ENCODE results near the gene PLA2G2D.

Gene PLA2G2D

GRCh38 chr1:20080441-20081352 is 38.6 kb downstream of the PLA2G2D start:
- Histone ChIP-seq H3K9me2 (replicated peaks; ENCODE audit: insufficient read depth, low read length) (no peaks in the 10 kb centered on the region), H3K79me2 (ENCODE audit: insufficient read depth, low read length) (no peaks in the 10 kb centered on the region), H3K9me3 (ENCODE audit: insufficient read depth, low read length) (no peaks in the 10 kb centered on the region), H3K9ac (ENCODE audit: low read length) (no peak overlapping the region), H3F3A (ENCODE audit: insufficient read depth) (no peaks in the 10 kb centered on the region), H3K4me3 (ENCODE audit: insufficient read depth, low read length, poor library complexity, severe bottlenecking) (no peak overlapping the region), H3K27me3 (ENCODE audit: low read length) (no peaks in the 10 kb centered on the region), H2AFZ (ENCODE audit: low read depth, low read length, severe bottlenecking) (no peak overlapping the region), H3K27ac (ENCODE audit: low read depth, low read length) (no peak overlapping the region), H4K20me1 (ENCODE audit: low read depth, low read length) (no peaks in the 10 kb centered on the region), H3K4me2 (ENCODE audit: low read depth, low read length, poor library complexity, severe bottlenecking) (no peak overlapping the region), H3K36me3 (ENCODE audit: low read length) (no peaks in the 10 kb centered on the region)
- TF ChIP-seq CTCF (IDR thresholded peaks at IDR 0.05; ENCODE audit: insufficient read depth, low read length, poor library complexity, severe bottlenecking) (no peak), EZH2phosphoT487 (conservative IDR thresholded peaks at IDR 0.05; ENCODE audit: low read length) (no peak)

- H3K27me3 ChIP-seq (ENCODE audit: low read length), result no peaks in the 10 kb centered on the region
- H3K9me3 ChIP-seq (ENCODE audit: insufficient read depth, low read length), result no peaks in the 10 kb centered on the region
- no peak overlapping the region for H3K27ac ChIP-seq (ENCODE audit: low read depth, low read length)
- no peak overlapping the region for H2AFZ ChIP-seq (ENCODE audit: low read depth, low read length, severe bottlenecking)
- no peak overlapping the region for H3K4me2 ChIP-seq (ENCODE audit: low read depth, low read length, poor library complexity, severe bottlenecking)
- no peaks in the 10 kb centered on the region for H3K36me3 ChIP-seq (ENCODE audit: low read length)
- H3K9ac ChIP-seq (ENCODE audit: low read length), result no peak overlapping the region
- no peak overlapping the region for H3K4me3 ChIP-seq (ENCODE audit: insufficient read depth, low read length, poor library complexity, severe bottlenecking)
- H4K20me1 ChIP-seq (ENCODE audit: low read depth, low read length), result no peaks in the 10 kb centered on the region
- no peak for TF ChIP-seq EZH2phosphoT487 (conservative IDR thresholded peaks at IDR 0.05; ENCODE audit: low read length)
- no peak for TF ChIP-seq CTCF (IDR thresholded peaks at IDR 0.05; ENCODE audit: insufficient read depth, low read length, poor library complexity, severe bottlenecking)
- no peaks in the 10 kb centered on the region for H3K9me2 ChIP-seq (replicated peaks; ENCODE audit: insufficient read depth, low read length)
- H3K79me2 ChIP-seq (ENCODE audit: insufficient read depth, low read length), result no peaks in the 10 kb centered on the region
- H3F3A ChIP-seq (ENCODE audit: insufficient read depth), result no peaks in the 10 kb centered on the region
Observed at GRCh38 chr1:20079661-20080305, 39.6 kb downstream of the PLA2G2D start.

GRCh38 chr1:20078711-20079110 is 40.6 kb downstream of the PLA2G2D start:
- Histone ChIP-seq H3K36me3 (ENCODE audit: low read length) (no peaks in the 10 kb centered on the region), H3K79me2 (ENCODE audit: insufficient read depth, low read length) (no peaks in the 10 kb centered on the region), H4K20me1 (ENCODE audit: low read depth, low read length) (no peaks in the 10 kb centered on the region), H3K27ac (ENCODE audit: low read depth, low read length) (no peak overlapping the region), H3K9me3 (ENCODE audit: insufficient read depth, low read length) (no peaks in the 10 kb centered on the region), H3K9me2 (replicated peaks; ENCODE audit: insufficient read depth, low read length) (no peaks in the 10 kb centered on the region), H2AFZ (ENCODE audit: low read depth, low read length, severe bottlenecking) (no peak overlapping the region), H3K9ac (ENCODE audit: low read length) (no peak overlapping the region), H3K4me3 (ENCODE audit: insufficient read depth, low read length, poor library complexity, severe bottlenecking) (no peak overlapping the region), H3K27me3 (ENCODE audit: low read length) (no peaks in the 10 kb centered on the region), H3K4me2 (ENCODE audit: low read depth, low read length, poor library complexity, severe bottlenecking) (no peak overlapping the region), H3F3A (ENCODE audit: insufficient read depth) (no peaks in the 10 kb centered on the region)
- TF ChIP-seq EZH2phosphoT487 (conservative IDR thresholded peaks at IDR 0.05; ENCODE audit: low read length), result no peak
- no peak for TF ChIP-seq CTCF (IDR thresholded peaks at IDR 0.05; ENCODE audit: insufficient read depth, low read length, poor library complexity, severe bottlenecking)

All from SU-DHL-6 (cell line).